ENCODE measurements around the gene TRIM65. TPM values are rescaled to one million over a fixed set of nuclear protein-coding genes. Genes with fewer than 3 reads are reported as not detected.

The TRIM65 gene
- total RNA-seq, 2 experiments from 2014 or later, result 9.9 to 11.7 TPM

- no peak for TF ChIP-seq CTCF (IDR thresholded peaks at IDR 0.05)
- Mint-ChIP-seq H3K36me3 (ENCODE audit: low read depth) (peaks cover 4% of the 10 kb centered on the region), H3K27ac (no peak overlapping the region), H3K27me3 (no peaks in the 10 kb centered on the region), H3K4me1 (ENCODE audit: low read depth) (peaks cover 5% of the 10 kb centered on the region), H3K9me3 (no peaks in the 10 kb centered on the region), H3K4me3 (no peak overlapping the region)
- intact Hi-C loops (cut with DNase I, micrococcal nuclease), result loop anchor here in 1 of 2 experiments (5.0 kb wide), 1 partner anchor 377 kb away; no protein-coding TSS in a partner anchor
- peaks cover 6% of the 10 kb centered on the region for H3K4me1 ChIP-seq (ENCODE audit: insufficient read depth, low read length)
- ATAC-seq (ENCODE audit: poor library complexity) (no peak), DNase-seq (no peak)
- no peak overlapping the region for H3K4me3 ChIP-seq (ENCODE audit: low read length)
- CTCF ChIA-PET, result interaction anchor here (0.6 kb wide), 1 partner anchor 573 kb away, joined by 3 read pairs; no protein-coding TSS in a partner anchor
- H3K9me3 ChIP-seq (ENCODE audit: control insufficient read depth in 1 of 2, insufficient read depth in 1 of 2, low read length in 2 of 2), result no peaks in the 10 kb centered on the region
- POLR2A ChIA-PET, result no interaction called here
- H3K27me3 ChIP-seq (ENCODE audit: control insufficient read depth in 1 of 2, insufficient read depth in 2 of 2, low read length in 2 of 2), result no peaks in the 10 kb centered on the region
- H3K27ac ChIP-seq (ENCODE audit: low read depth in 1 of 2, low read length in 2 of 2), result no peak overlapping the region
- H3K36me3 ChIP-seq (ENCODE audit: insufficient read depth, low read length), result no peaks in the 10 kb centered on the region
These were observed 18.5 kb upstream of the TRIM65 start for GRCh38 chr17:75915268-75915667.

- H3K36me3 ChIP-seq (ENCODE audit: insufficient read depth, low read length), result no peaks in the 10 kb centered on the region
- no peak for TF ChIP-seq CTCF (IDR thresholded peaks at IDR 0.05)
- H3K36me3 Mint-ChIP-seq (ENCODE audit: low read depth), result peaks cover 4% of the 10 kb centered on the region
- ChIA-PET CTCF (no interaction called here), POLR2A (no interaction called here)
- H3K27me3 Mint-ChIP-seq, result no peaks in the 10 kb centered on the region
- H3K27ac ChIP-seq (ENCODE audit: low read depth in 1 of 2, low read length in 2 of 2), result no peak overlapping the region
- H3K27ac Mint-ChIP-seq, result no peak overlapping the region
- H3K4me3 Mint-ChIP-seq, result no peak overlapping the region
- H3K4me1 ChIP-seq (ENCODE audit: insufficient read depth, low read length), result peaks cover 9% of the 10 kb centered on the region
- H3K4me3 ChIP-seq (ENCODE audit: low read length), result no peak overlapping the region
- ATAC-seq (ENCODE audit: poor library complexity) (no peak), DNase-seq (no peak)
- intact Hi-C loops (cut with DNase I, micrococcal nuclease), result loop anchor here in 1 of 2 experiments (5.0 kb wide), 1 partner anchor 378 kb away; no protein-coding TSS in a partner anchor
- peaks cover 5% of the 10 kb centered on the region for H3K4me1 Mint-ChIP-seq (ENCODE audit: low read depth)
- no peaks in the 10 kb centered on the region for H3K27me3 ChIP-seq (ENCODE audit: control insufficient read depth in 1 of 2, insufficient read depth in 2 of 2, low read length in 2 of 2)
- H3K9me3 Mint-ChIP-seq, result no peaks in the 10 kb centered on the region
- H3K9me3 ChIP-seq (ENCODE audit: control insufficient read depth in 1 of 2, insufficient read depth in 1 of 2, low read length in 2 of 2), result no peaks in the 10 kb centered on the region
These were observed 18.0 kb upstream of the TRIM65 start for GRCh38 chr17:75914643-75915267.

- no peak overlapping the region for H3K27ac Mint-ChIP-seq
- ChIA-PET CTCF (no interaction called here), POLR2A (no interaction called here)
- Histone ChIP-seq H3K4me1 (ENCODE audit: insufficient read depth, low read length) (peaks cover 9% of the 10 kb centered on the region), H3K36me3 (ENCODE audit: insufficient read depth, low read length) (no peaks in the 10 kb centered on the region), H3K4me3 (ENCODE audit: low read length) (no peak overlapping the region), H3K27me3 (ENCODE audit: control insufficient read depth in 1 of 2, insufficient read depth in 2 of 2, low read length in 2 of 2) (no peaks in the 10 kb centered on the region), H3K27ac (ENCODE audit: low read depth in 1 of 2, low read length in 2 of 2) (no peak overlapping the region), H3K9me3 (ENCODE audit: control insufficient read depth in 1 of 2, insufficient read depth in 1 of 2, low read length in 2 of 2) (no peaks in the 10 kb centered on the region)
- intact Hi-C loops (cut with DNase I, micrococcal nuclease), result no loop called here
- no peaks in the 10 kb centered on the region for H3K9me3 Mint-ChIP-seq
- H3K36me3 Mint-ChIP-seq (ENCODE audit: low read depth), result no peaks in the 10 kb centered on the region
- H3K4me3 Mint-ChIP-seq, result no peak overlapping the region
- ATAC-seq (ENCODE audit: poor library complexity), result no peak
- H3K4me1 Mint-ChIP-seq (ENCODE audit: low read depth), result peaks cover 5% of the 10 kb centered on the region
- no peak for TF ChIP-seq CTCF (IDR thresholded peaks at IDR 0.05)
- no peaks in the 10 kb centered on the region for H3K27me3 Mint-ChIP-seq
- DNase-seq, result no peak
These were observed 16.9 kb upstream of the TRIM65 start for GRCh38 chr17:75913537-75914210.
